ENCODE data around the gene OR4D11.

DNA sequence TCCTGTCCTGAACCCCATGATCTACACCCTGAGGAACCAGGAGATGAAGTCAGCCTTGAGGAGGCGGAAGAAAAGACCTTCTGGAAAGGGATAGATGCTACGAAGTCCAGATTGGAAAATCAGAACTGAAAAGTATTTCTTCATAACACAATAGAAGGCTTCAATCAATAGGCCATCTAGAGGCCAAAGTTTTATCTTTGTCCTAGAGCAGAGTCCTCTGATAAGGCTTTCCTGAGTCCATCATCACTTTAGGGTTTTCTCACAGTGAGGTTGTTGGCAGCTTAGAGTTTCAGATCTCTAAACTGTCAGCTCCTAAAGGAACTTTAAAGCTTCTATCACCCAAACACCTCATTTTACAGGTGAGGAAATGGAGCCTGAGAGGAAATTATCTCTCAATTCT, 29.2 kb downstream of the OR4D11 start:
- TF ChIP-seq POLR2A (IDR thresholded peaks at IDR 0.05) = no peak
- TF ChIP-seq, protein P1, sequence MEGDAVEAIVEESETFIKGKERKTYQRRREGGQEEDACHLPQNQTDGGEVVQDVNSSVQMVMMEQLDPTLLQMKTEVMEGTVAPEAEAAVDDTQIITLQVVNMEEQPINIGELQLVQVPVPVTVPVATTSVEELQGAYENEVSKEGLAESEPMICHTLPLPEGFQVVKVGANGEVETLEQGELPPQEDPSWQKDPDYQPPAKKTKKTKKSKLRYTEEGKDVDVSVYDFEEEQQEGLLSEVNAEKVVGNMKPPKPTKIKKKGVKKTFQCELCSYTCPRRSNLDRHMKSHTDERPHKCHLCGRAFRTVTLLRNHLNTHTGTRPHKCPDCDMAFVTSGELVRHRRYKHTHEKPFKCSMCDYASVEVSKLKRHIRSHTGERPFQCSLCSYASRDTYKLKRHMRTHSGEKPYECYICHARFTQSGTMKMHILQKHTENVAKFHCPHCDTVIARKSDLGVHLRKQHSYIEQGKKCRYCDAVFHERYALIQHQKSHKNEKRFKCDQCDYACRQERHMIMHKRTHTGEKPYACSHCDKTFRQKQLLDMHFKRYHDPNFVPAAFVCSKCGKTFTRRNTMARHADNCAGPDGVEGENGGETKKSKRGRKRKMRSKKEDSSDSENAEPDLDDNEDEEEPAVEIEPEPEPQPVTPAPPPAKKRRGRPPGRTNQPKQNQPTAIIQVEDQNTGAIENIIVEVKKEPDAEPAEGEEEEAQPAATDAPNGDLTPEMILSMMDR (IDR thresholded peaks at IDR 0.05) = no peak
